Activated T-cell treated with anti-CD3 and anti-CD28 coated beads, Interleukin-2, amount 50 U/mL, for 4 hours (primary cell): ENCODE measurements around the gene UCK2. TPM values are rescaled to one million over a fixed set of nuclear protein-coding genes. Genes with fewer than 3 reads are reported as not detected.

Experiments used
- ATAC-seq, 2 donors: fragments of 200-7000 bp; cut with Tn5 transposase; one replicate each; pipeline ENCODE4 v1.10.0; 2021
- DNase-seq: peaks from one replicate; pipeline ENCODE4 v3.0.0-alpha.2; 2020
- H3K27me3 Mint-ChIP-seq: one replicate; pipeline ENCODE4 v1.8.0; 2021; ENCODE audit warnings: low read depth, mixed read lengths
- H3K36me3 Mint-ChIP-seq: one replicate; pipeline ENCODE4 v1.8.0; 2022; ENCODE audit warnings: mixed read lengths; ENCODE audit not compliant: insufficient read depth
- H3K4me1 Mint-ChIP-seq: one replicate; pipeline ENCODE4 v1.8.0; 2021; ENCODE audit warnings: low read depth, mixed read lengths
- H3K4me3 Mint-ChIP-seq: one replicate; pipeline ENCODE4 v1.8.0; 2021; ENCODE audit warnings: mild to moderate bottlenecking, moderate library complexity, mixed read lengths
- H3K9me3 Mint-ChIP-seq: one replicate; pipeline ENCODE4 v1.8.0; 2021; ENCODE audit warnings: mixed read lengths
- total RNA-seq, 3 donors: library from RNA; stranded (reverse); gene quantifications; one replicate each; pipeline ENCODE4 v1.2.1, GENCODE V29; 2021

UCK2 gene
- total RNA-seq, 3 donors from 2014 or later: 106 to 128 (median 122) TPM

GRCh38 chr1:165873481-165873880 lies 46.1 kb downstream of the UCK2 start:
- DNase-seq (no peak), ATAC-seq (no peak)
- Mint-ChIP-seq H3K27me3 (no peaks in the 10 kb centered on the region), H3K4me1 (peaks cover 45% of the 10 kb centered on the region), H3K36me3 (peaks cover 2% of the 10 kb centered on the region), H3K9me3 (no peaks in the 10 kb centered on the region), H3K4me3 (no peak overlapping the region)

GRCh38 chr1:165874643-165875042 lies 47.2 kb downstream of the UCK2 start:
- Mint-ChIP-seq H3K4me1 (peaks cover 45% of the 10 kb centered on the region), H3K36me3 (peaks cover 5% of the 10 kb centered on the region), H3K9me3 (no peaks in the 10 kb centered on the region), H3K4me3 (no peak overlapping the region), H3K27me3 (no peaks in the 10 kb centered on the region)
- DNase-seq (no peak), ATAC-seq (no peak)

GRCh38 chr1:165875171-165875570 lies 47.8 kb downstream of the UCK2 start:
- Mint-ChIP-seq H3K9me3 (no peaks in the 10 kb centered on the region), H3K36me3 (peaks cover 5% of the 10 kb centered on the region), H3K4me1 (peaks cover 48% of the 10 kb centered on the region), H3K4me3 (no peak overlapping the region), H3K27me3 (no peaks in the 10 kb centered on the region)
- DNase-seq (no peak), ATAC-seq (peak; percentile 38 to 46)

- H3K4me1 Mint-ChIP-seq: peaks cover 48% of the 10 kb centered on the region
- peaks cover 5% of the 10 kb centered on the region for H3K36me3 Mint-ChIP-seq
- no peaks in the 10 kb centered on the region for H3K9me3 Mint-ChIP-seq
- H3K4me3 Mint-ChIP-seq: no peak overlapping the region
- DNase-seq (no peak), ATAC-seq (no peak)
- no peaks in the 10 kb centered on the region for H3K27me3 Mint-ChIP-seq
Measured at GRCh38 chr1:165875604-165876003, 48.2 kb downstream of the UCK2 start.

GRCh38 chr1:165876121-165876520 lies 48.7 kb downstream of the UCK2 start:
- DNase-seq (no peak), ATAC-seq (no peak)
- H3K4me3 Mint-ChIP-seq: no peak overlapping the region
- H3K27me3 Mint-ChIP-seq: no peaks in the 10 kb centered on the region
- H3K9me3 Mint-ChIP-seq: no peaks in the 10 kb centered on the region
- peaks cover 5% of the 10 kb centered on the region for H3K36me3 Mint-ChIP-seq
- H3K4me1 Mint-ChIP-seq: peaks cover 43% of the 10 kb centered on the region

- Mint-ChIP-seq H3K27me3 (no peaks in the 10 kb centered on the region), H3K9me3 (no peaks in the 10 kb centered on the region), H3K4me1 (peaks cover 32% of the 10 kb centered on the region), H3K4me3 (no peak overlapping the region), H3K36me3 (peaks cover 6% of the 10 kb centered on the region)
- ATAC-seq (no peak), DNase-seq (no peak)
Measured at GRCh38 chr1:165877411-165877810, 50.0 kb downstream of the UCK2 start.

- no peak for DNase-seq
- Mint-ChIP-seq H3K4me1 (peaks cover 26% of the 10 kb centered on the region), H3K9me3 (no peaks in the 10 kb centered on the region), H3K27me3 (no peaks in the 10 kb centered on the region), H3K36me3 (peaks cover 6% of the 10 kb centered on the region), H3K4me3 (no peak overlapping the region)
- ATAC-seq: peak in 1 of 2 donors; percentile 43
Measured at GRCh38 chr1:165877940-165878556, 50.6 kb downstream of the UCK2 start.

GRCh38 chr1:165879946-165880345 lies 52.5 kb downstream of the UCK2 start:
- ATAC-seq: no peak
- Mint-ChIP-seq H3K4me3 (no peak overlapping the region), H3K36me3 (peaks cover 6% of the 10 kb centered on the region), H3K27me3 (no peaks in the 10 kb centered on the region), H3K9me3 (no peaks in the 10 kb centered on the region), H3K4me1 (peaks cover 18% of the 10 kb centered on the region)
- no peak for DNase-seq

- Mint-ChIP-seq H3K4me1 (peaks cover 10% of the 10 kb centered on the region), H3K36me3 (peaks cover 6% of the 10 kb centered on the region), H3K9me3 (no peaks in the 10 kb centered on the region), H3K4me3 (no peak overlapping the region), H3K27me3 (no peaks in the 10 kb centered on the region)
- no peak for ATAC-seq
- no peak for DNase-seq
Measured at GRCh38 chr1:165880993-165881392, 53.6 kb downstream of the UCK2 start.

GRCh38 chr1:165882168-165882837 lies 54.9 kb downstream of the UCK2 start:
- no peak overlapping the region for H3K4me3 Mint-ChIP-seq
- DNase-seq (no peak), ATAC-seq (no peak)
- H3K27me3 Mint-ChIP-seq: no peaks in the 10 kb centered on the region
- H3K9me3 Mint-ChIP-seq: no peaks in the 10 kb centered on the region
- H3K36me3 Mint-ChIP-seq: peaks cover 6% of the 10 kb centered on the region
- H3K4me1 Mint-ChIP-seq: peaks cover 7% of the 10 kb centered on the region

- DNase-seq (no peak), ATAC-seq (no peak)
- no peaks in the 10 kb centered on the region for H3K9me3 Mint-ChIP-seq
- H3K4me3 Mint-ChIP-seq: no peak overlapping the region
- no peaks in the 10 kb centered on the region for H3K27me3 Mint-ChIP-seq
- H3K4me1 Mint-ChIP-seq: peaks cover 7% of the 10 kb centered on the region
- H3K36me3 Mint-ChIP-seq: peaks cover 6% of the 10 kb centered on the region
Measured at GRCh38 chr1:165883056-165883455, 55.6 kb downstream of the UCK2 start.

GRCh38 chr1:165884009-165884689 lies 56.7 kb downstream of the UCK2 start:
- Mint-ChIP-seq H3K4me3 (no peak overlapping the region), H3K4me1 (peaks cover 7% of the 10 kb centered on the region), H3K27me3 (no peaks in the 10 kb centered on the region), H3K9me3 (no peaks in the 10 kb centered on the region), H3K36me3 (peaks cover 4% of the 10 kb centered on the region)
- ATAC-seq (no peak), DNase-seq (no peak)

- peaks cover 4% of the 10 kb centered on the region for H3K36me3 Mint-ChIP-seq
- H3K4me1 Mint-ChIP-seq: peaks cover 5% of the 10 kb centered on the region
- DNase-seq (no peak), ATAC-seq (no peak)
- H3K4me3 Mint-ChIP-seq: no peak overlapping the region
- H3K27me3 Mint-ChIP-seq: no peaks in the 10 kb centered on the region
- H3K9me3 Mint-ChIP-seq: no peaks in the 10 kb centered on the region
Measured at GRCh38 chr1:165884690-165885304, 57.4 kb downstream of the UCK2 start.

- ATAC-seq: no peak
- no peak overlapping the region for H3K4me3 Mint-ChIP-seq
- peaks cover 4% of the 10 kb centered on the region for H3K36me3 Mint-ChIP-seq
- H3K9me3 Mint-ChIP-seq: no peaks in the 10 kb centered on the region
- H3K27me3 Mint-ChIP-seq: no peaks in the 10 kb centered on the region
- H3K4me1 Mint-ChIP-seq: peaks cover under 1% of the 10 kb centered on the region
- no peak for DNase-seq
Measured at GRCh38 chr1:165885305-165885694, 57.9 kb downstream of the UCK2 start.
